GM12864 (cell line): ENCODE data around the gene SH3GLB1.

ENCODE experiments used
- DNase-seq: peaks from one replicate; pipeline ENCODE4 v3.0.0-alpha.2; 2011; ENCODE audit warnings: low read depth
- H3K4me3 ChIP-seq: 2 replicates; pipeline ENCODE4 v1.5.1; 2011; ENCODE audit warnings: mild to moderate bottlenecking, low read depth, low read length, control low read depth
- TF ChIP-seq, protein P1 (sequence below): IDR thresholded peaks from 2 replicates; pipeline ENCODE4 v1.5.1; 2011; ENCODE audit warnings: low read depth, mild to moderate bottlenecking, moderate library complexity, low read length, control low read depth, inconsistent platforms; ENCODE audit errors: missing control alignments

SH3GLB1 gene

GRCh38 chr1:86708920-86709319, 4.5 kb downstream of the SH3GLB1 start:
- no peak overlapping the region for H3K4me3 ChIP-seq
- DNase-seq = no peak
- TF ChIP-seq, protein P1, sequence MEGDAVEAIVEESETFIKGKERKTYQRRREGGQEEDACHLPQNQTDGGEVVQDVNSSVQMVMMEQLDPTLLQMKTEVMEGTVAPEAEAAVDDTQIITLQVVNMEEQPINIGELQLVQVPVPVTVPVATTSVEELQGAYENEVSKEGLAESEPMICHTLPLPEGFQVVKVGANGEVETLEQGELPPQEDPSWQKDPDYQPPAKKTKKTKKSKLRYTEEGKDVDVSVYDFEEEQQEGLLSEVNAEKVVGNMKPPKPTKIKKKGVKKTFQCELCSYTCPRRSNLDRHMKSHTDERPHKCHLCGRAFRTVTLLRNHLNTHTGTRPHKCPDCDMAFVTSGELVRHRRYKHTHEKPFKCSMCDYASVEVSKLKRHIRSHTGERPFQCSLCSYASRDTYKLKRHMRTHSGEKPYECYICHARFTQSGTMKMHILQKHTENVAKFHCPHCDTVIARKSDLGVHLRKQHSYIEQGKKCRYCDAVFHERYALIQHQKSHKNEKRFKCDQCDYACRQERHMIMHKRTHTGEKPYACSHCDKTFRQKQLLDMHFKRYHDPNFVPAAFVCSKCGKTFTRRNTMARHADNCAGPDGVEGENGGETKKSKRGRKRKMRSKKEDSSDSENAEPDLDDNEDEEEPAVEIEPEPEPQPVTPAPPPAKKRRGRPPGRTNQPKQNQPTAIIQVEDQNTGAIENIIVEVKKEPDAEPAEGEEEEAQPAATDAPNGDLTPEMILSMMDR = no peak

DNA sequence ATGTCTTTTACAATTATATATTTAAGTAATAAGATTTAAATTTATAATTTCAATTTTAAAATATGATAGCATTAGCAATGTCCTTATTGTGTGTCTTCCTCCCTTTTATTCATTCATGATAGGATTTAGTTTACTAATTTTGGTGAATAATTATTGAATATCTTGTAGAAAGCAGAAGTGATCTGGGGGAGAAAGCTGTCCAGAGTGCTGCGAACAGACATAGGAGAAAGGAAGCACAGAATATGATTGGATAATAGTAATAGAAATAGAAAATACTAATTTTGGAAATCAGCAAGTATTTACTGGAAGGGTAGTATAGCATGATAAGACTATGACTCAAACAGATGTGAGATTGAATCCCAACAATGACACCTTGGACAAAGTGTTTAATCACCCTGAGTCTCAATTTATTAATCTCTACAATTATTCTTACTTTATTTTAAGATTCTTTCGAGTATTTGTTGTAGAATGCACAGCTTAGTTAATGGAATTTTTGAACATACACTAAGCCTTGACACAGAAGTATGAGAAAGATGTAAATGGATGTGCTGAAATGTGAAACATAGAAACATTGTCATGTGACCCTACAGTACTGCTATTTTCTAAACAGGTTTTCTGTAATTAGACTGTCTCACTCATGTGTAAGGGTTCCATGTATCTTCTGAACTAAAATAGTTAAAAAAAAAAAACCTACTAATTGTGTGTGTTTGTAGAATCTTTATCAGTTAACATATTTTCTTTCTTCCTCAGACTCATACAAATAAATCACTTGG, 7.9 kb downstream of the SH3GLB1 start:
- no peak overlapping the region for H3K4me3 ChIP-seq
- TF ChIP-seq, protein P1 = no peak
- DNase-seq = no peak

DNA sequence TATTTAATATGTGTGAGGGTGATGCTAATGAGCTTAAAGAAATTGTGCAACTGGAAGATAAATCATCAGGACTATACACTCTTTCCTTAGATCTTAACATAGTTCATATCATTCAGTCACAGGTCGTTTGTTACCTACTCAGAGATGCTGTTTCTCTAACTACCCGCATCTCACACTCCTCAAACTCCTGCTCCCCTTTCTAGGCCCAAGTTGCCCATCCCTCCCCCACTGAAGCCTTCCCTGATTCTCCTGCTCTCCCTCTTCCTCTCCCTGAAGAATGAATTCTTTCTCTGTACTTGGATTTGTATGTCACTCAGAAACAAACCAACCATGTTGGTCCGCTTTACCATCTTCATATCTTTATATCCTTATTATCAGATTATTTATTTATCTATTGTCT, 9.1 kb downstream of the SH3GLB1 start:
- H3K4me3 ChIP-seq = no peak overlapping the region
- TF ChIP-seq, protein P1 = no peak
- no peak for DNase-seq

- TF ChIP-seq, protein P1 = no peak
- H3K4me3 ChIP-seq = no peak overlapping the region
- no peak for DNase-seq
These were observed 9.8 kb downstream of the SH3GLB1 start for GRCh38 chr1:86714159-86714558.

- no peak overlapping the region for H3K4me3 ChIP-seq
- no peak for DNase-seq
- TF ChIP-seq, protein P1 = no peak
These were observed 10.3 kb downstream of the SH3GLB1 start for GRCh38 chr1:86714561-86715244.

DNA sequence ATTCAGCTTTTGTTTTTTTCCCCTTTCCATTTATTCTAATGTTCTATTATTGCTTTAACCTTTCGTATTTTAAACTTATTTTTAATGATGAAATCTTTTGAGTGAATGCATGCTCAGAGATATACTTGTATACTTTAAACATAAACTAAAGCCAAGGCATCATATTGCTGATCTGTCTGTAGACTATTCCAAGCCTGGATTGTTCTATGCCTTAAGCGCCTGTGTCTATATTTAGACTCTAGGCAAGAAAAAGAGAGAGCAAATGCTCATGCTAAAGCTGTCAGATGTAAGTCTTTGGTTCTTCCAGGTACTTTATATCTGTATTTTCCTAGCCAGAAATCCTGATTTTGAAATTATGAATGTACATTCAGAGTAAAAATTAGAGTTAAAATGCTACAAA, 14.4 kb downstream of the SH3GLB1 start:
- no peak for DNase-seq
- TF ChIP-seq, protein P1 = no peak
- H3K4me3 ChIP-seq = no peak overlapping the region
